IMR-90 (cell line): ENCODE results near the gene WDR70. TPM values are rescaled to one million over a fixed set of nuclear protein-coding genes. Genes with fewer than 3 reads are reported as not detected.
"Not testable (repeated sequence)": the region's sequence is repeated elsewhere in the genome, so short reads cannot be mapped to it uniquely, and the experiment has no call there.

ENCODE experiments used
- ATAC-seq: fragments of 200-7000 bp; cut with Tn5 transposase; 2 replicates; pipeline ENCODE4 v1.9.1; 2020; ENCODE audit warnings: low read depth, mild to moderate bottlenecking, moderate library complexity
- BruUV-seq: library from RNA; stranded (reverse); fragments of 400-500 nt; replicated peaks from 2 replicates; lab custom pipeline; 2021; lab: Mats Ljungman, UMichigan
- CTCF ChIA-PET: fragments of 300-600 bp; formaldehyde crosslinking; extraction: SDS; loops from one replicate; lab custom pipeline; 2021; ENCODE audit warnings: antibody characterized with exemption; lab: Yijun Ruan, JAX
- POLR2A ChIA-PET: fragments of 300-600 bp; sonication (Branson Sonifier 250); formaldehyde crosslinking; loops from one replicate; lab custom pipeline; 2022; ENCODE audit warnings: antibody characterized with exemption; ENCODE audit not compliant: unreplicated experiment; lab: Charles Lee
- DNase-seq: peaks from one replicate; pipeline ENCODE4 v3.0.0; 2013
- H2AFZ ChIP-seq: replicated peaks from 2 replicates; pipeline ENCODE3; 2013; ENCODE audit warnings: low read length, mild to moderate bottlenecking; ENCODE audit not compliant: poor library complexity
- H2AK5ac ChIP-seq: 2 replicates; pipeline ENCODE4 v1.6.1; 2013; ENCODE audit warnings: low read depth, low read length, inconsistent platforms
- H2AK9ac ChIP-seq: replicated peaks from 2 replicates; pipeline ENCODE3; 2013; ENCODE audit warnings: mild to moderate bottlenecking, low read depth, low read length, moderate library complexity; ENCODE audit not compliant: poor library complexity
- H2BK120ac ChIP-seq: 2 replicates; pipeline ENCODE4 v1.6.1; 2013; ENCODE audit warnings: low read depth, low read length, inconsistent platforms
- H2BK15ac ChIP-seq: 3 replicates; pipeline ENCODE4 v1.6.1; 2013; ENCODE audit warnings: low read depth, low read length, inconsistent platforms
- H2BK20ac ChIP-seq: 2 replicates; pipeline ENCODE4 v1.6.1; 2013; ENCODE audit warnings: low read depth, mild to moderate bottlenecking, inconsistent platforms, low read length, moderate library complexity
- H2BK5ac ChIP-seq: 2 replicates; pipeline ENCODE4 v1.6.1; 2013; ENCODE audit warnings: mild to moderate bottlenecking, low read depth, low read length, inconsistent platforms; ENCODE audit not compliant: poor library complexity, severe bottlenecking
- H3K14ac ChIP-seq: replicated peaks from 2 replicates; pipeline ENCODE4 v1.6.1; 2013; ENCODE audit warnings: low read depth, low read length, inconsistent platforms
- H3K18ac ChIP-seq: 2 replicates; pipeline ENCODE4 v1.6.1; 2013; ENCODE audit warnings: low read depth, low read length, control low read depth
- H3K23ac ChIP-seq: 2 replicates; pipeline ENCODE4 v1.6.1; 2013; ENCODE audit warnings: low read depth, low read length, inconsistent platforms
- H3K27ac ChIP-seq: 2 replicates; pipeline ENCODE4 v1.5.1; 2013; ENCODE audit warnings: mild to moderate bottlenecking, control low read depth, low read length; ENCODE audit not compliant: insufficient read depth
- H3K27me3 ChIP-seq: 2 replicates; pipeline ENCODE4 v1.6.1; 2013; ENCODE audit warnings: low read length; ENCODE audit not compliant: control insufficient read depth, insufficient read depth
- H3K36me3 ChIP-seq: 2 replicates; pipeline ENCODE4 v1.6.1; 2013; ENCODE audit warnings: low read length, mixed read lengths; ENCODE audit not compliant: control insufficient read depth, insufficient read depth
- H3K4ac ChIP-seq: 2 replicates; pipeline ENCODE4 v1.6.1; 2013; ENCODE audit warnings: low read depth, low read length, inconsistent platforms
- H3K4me1 ChIP-seq: 2 replicates; pipeline ENCODE4 v1.6.1; 2013; ENCODE audit warnings: low read length, mixed read lengths; ENCODE audit not compliant: control insufficient read depth, insufficient read depth
- H3K4me2 ChIP-seq: 2 replicates; pipeline ENCODE4 v1.6.1; 2013; ENCODE audit warnings: low read depth, mild to moderate bottlenecking, control low read depth, low read length, moderate library complexity
- H3K4me3 ChIP-seq: 2 replicates; pipeline ENCODE4 v1.5.1; 2013; ENCODE audit warnings: low read depth, mild to moderate bottlenecking, control low read depth, low read length, moderate library complexity; ENCODE audit not compliant: insufficient read depth
- H3K56ac ChIP-seq: 2 replicates; pipeline ENCODE4 v1.6.1; 2013; ENCODE audit warnings: low read length, inconsistent platforms; ENCODE audit not compliant: insufficient read depth; ENCODE audit errors: extremely low read depth
- H3K79me1 ChIP-seq, 2 experiments: 2 replicates each; pipeline ENCODE4 v1.6.1; 2013; ENCODE audit warnings: low read length in 2 of 2, inconsistent platforms in 1 of 2, low read depth in 1 of 2
- H3K9ac ChIP-seq: 2 replicates; pipeline ENCODE4 v1.6.1; 2013; ENCODE audit warnings: low read depth, low read length, control low read depth
- H3K9me1 ChIP-seq: 2 replicates; pipeline ENCODE4 v1.6.1; 2013; ENCODE audit warnings: low read length, inconsistent platforms; ENCODE audit not compliant: insufficient read depth
- H3K9me3 ChIP-seq: 2 replicates; pipeline ENCODE4 v1.6.1; 2013; ENCODE audit warnings: low read length; ENCODE audit not compliant: control insufficient read depth, insufficient read depth
- H4K20me1 ChIP-seq: 2 replicates; pipeline ENCODE4 v1.6.1; 2013; ENCODE audit warnings: low read length, inconsistent platforms; ENCODE audit not compliant: insufficient read depth
- H4K5ac ChIP-seq: 2 replicates; pipeline ENCODE4 v1.6.1; 2013; ENCODE audit warnings: mild to moderate bottlenecking, low read depth, low read length, control low read depth
- H4K8ac ChIP-seq, 2 experiments: 2 replicates each; pipeline ENCODE4 v1.6.1; 2013; ENCODE audit warnings: low read depth in 2 of 2, low read length in 2 of 2, control low read depth in 1 of 2, inconsistent platforms in 1 of 2
- H4K91ac ChIP-seq: 2 replicates; pipeline ENCODE4 v1.6.1; 2013; ENCODE audit warnings: low read depth, low read length, inconsistent platforms; ENCODE audit not compliant: insufficient read depth
- CEBPB ChIP-seq: IDR thresholded peaks from 2 replicates; pipeline ENCODE4 v1.6.1; 2012; ENCODE audit warnings: low read depth, low read length, improper control_type of control experiment
- RFX5 ChIP-seq: IDR thresholded peaks from 2 replicates; pipeline ENCODE4 v1.8.0; 2012; ENCODE audit warnings: low read depth, mild to moderate bottlenecking, low read length, moderate library complexity
- WGBS, 2 experiments: methylation state at CpG; one replicate each; pipeline versions ENCODE4 v1.1.5 to v1.1.7; 2013; ENCODE audit warnings: missing lambda C conversion rate in 2 of 2; ENCODE audit not compliant: insufficient read length in 1 of 2; ENCODE audit errors: extremely low coverage in 2 of 2; 5-methylcytosine and 5-hydroxymethylcytosine counted together
- dilution Hi-C: fragments of 300-500 bp; cut with HindIII; formaldehyde crosslinking; loops from one replicate; pipeline ENCODE4 v1.14.3; 2018; ENCODE audit warnings: low sequenced_read_pairs; ENCODE audit not compliant: unreplicated experiment
- in situ Hi-C: fragments of 300-500 bp; cut with MboI; formaldehyde crosslinking; loops from 3 replicates; pipeline ENCODE4 v1.14.3; 2019; ENCODE audit warnings: low sequenced_read_pairs, inconsistent platforms, mixed read lengths
- intact Hi-C: fragments of 100-400 bp; cut with micrococcal nuclease; formaldehyde crosslinking; loops from 2 replicates; pipeline ENCODE4 v1.10.0; 2022
- polyA plus RNA-seq, 3 experiments: library from polyadenylated mRNA; depleted of rRNA; stranded (reverse); fragments of >200 nt; gene quantifications; 2 replicates each; pipeline ENCODE4 v1.2.3, GENCODE V29; 2012; ENCODE audit warnings: low replicate concordance in 1 of 3
- total RNA-seq: library from RNA; depleted of rRNA; stranded (reverse); fragments of >200 nt; gene quantifications from 2 replicates; pipeline ENCODE4 v1.2.3, GENCODE V29; 2012

The WDR70 gene
- total and polyA plus RNA-seq, 2 of the 4 experiments (the other 2 are of a cell fraction) = 16.7 to 29.9 TPM

GRCh38 chr5:37619353-37619752 is 240.2 kb downstream of the WDR70 start:
- ChIA-PET CTCF (interaction anchor here (0.6 to 1.2 kb wide), 3 partner anchors 8 to 858 kb away, joined by 3 to 4 read pairs (median 3); no protein-coding TSS in a partner anchor), POLR2A (interaction anchor here (0.6 kb wide), 1 partner anchor 54 kb away, joined by 8 read pairs; no protein-coding TSS in a partner anchor)
- no peak overlapping the region for H3K27ac ChIP-seq
- H2BK120ac ChIP-seq = no peak overlapping the region
- no peaks in the 10 kb centered on the region for H3K36me3 ChIP-seq
- no peak overlapping the region for H2BK15ac ChIP-seq
- no peaks in the 10 kb centered on the region for H3K9me3 ChIP-seq
- no peak overlapping the region for H2BK5ac ChIP-seq
- intact Hi-C loops (loop anchor here (10.0 kb wide), 1 partner anchor 215 kb away; no protein-coding TSS in a partner anchor), dilution Hi-C loops (no loop called here), in situ Hi-C loops (no loop called here)
- TF ChIP-seq CEBPB (peak; percentile 94), RFX5 (no peak)
- H2BK20ac ChIP-seq = no peak overlapping the region
- DNase-seq (peak; percentile 86), ATAC-seq (peak; percentile 91)
- no peak overlapping the region for H3K23ac ChIP-seq
- no peak overlapping the region for H3K14ac ChIP-seq
- H2AK5ac ChIP-seq = no peak overlapping the region
- no peaks in the 10 kb centered on the region for H3K4me1 ChIP-seq
- no peaks in the 10 kb centered on the region for H4K20me1 ChIP-seq
- H3K9me1 ChIP-seq = no peaks in the 10 kb centered on the region
- H3K4me2 ChIP-seq = no peak overlapping the region
- H3K79me1 ChIP-seq = peaks cover 0 to 6% of the 10 kb centered on the region in 2 experiments; a peak in 1 of 4 replicates
- no peak overlapping the region for H2AK9ac ChIP-seq
- no peak overlapping the region for H3K9ac ChIP-seq
- no peak overlapping the region for H4K91ac ChIP-seq
- no peak overlapping the region for H3K4ac ChIP-seq
- no TSS peak for BruUV-seq
- no peaks in the 10 kb centered on the region for H3K27me3 ChIP-seq
- H4K5ac ChIP-seq = no peak overlapping the region
- H4K8ac ChIP-seq = no peak overlapping the region
- H2AFZ ChIP-seq = no peak overlapping the region
- no peak overlapping the region for H3K4me3 ChIP-seq
- H3K56ac ChIP-seq = no peak overlapping the region
- H3K18ac ChIP-seq = no peak overlapping the region

DNA sequence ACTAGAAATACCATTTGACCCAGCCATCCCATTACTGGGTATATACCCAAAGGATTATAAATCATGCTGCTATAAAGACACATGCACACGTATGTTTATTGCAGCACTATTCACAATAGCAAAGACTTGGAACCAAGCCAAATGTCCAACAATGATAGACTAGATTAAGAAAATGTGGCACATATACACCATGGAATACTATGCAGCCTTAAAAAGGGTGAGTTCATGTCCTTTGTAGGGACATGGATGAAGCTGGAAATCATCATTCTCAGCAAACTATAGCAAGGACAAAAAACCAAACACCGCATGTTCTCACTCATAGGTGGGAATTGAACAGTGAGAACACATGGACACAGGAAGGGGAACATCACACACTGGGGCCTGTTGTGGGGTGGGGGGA is 243.2 kb downstream of the WDR70 start:
- H3K27ac ChIP-seq, DNase-seq, H3K14ac ChIP-seq, H2BK5ac ChIP-seq, in situ Hi-C loops, H3K9ac ChIP-seq, H2AK9ac ChIP-seq, H3K4me3 ChIP-seq, H3K27me3 ChIP-seq, H2AK5ac ChIP-seq, H3K4me1 ChIP-seq, dilution Hi-C loops, H3K18ac ChIP-seq, H3K4me2 ChIP-seq, H3K23ac ChIP-seq, ATAC-seq, BruUV-seq, POLR2A ChIA-PET, CTCF ChIA-PET, H2BK15ac ChIP-seq, H2AFZ ChIP-seq, H2BK20ac ChIP-seq, H3K36me3 ChIP-seq, H2BK120ac ChIP-seq, H3K56ac ChIP-seq, H4K5ac ChIP-seq, H3K4ac ChIP-seq, H3K79me1 ChIP-seq, H4K20me1 ChIP-seq, H3K9me1 ChIP-seq, H3K9me3 ChIP-seq, H4K91ac ChIP-seq, intact Hi-C loops, H4K8ac ChIP-seq: not testable (repeated sequence)
- WGBS, 2 experiments = no CpG with 5 or more reads among the region's 2 CpGs
